Upper lobe of left lung (tissue), 4 donors: ENCODE measurements around the gene KHNYN.

ENCODE experiments used
- CTCF ChIP-seq, 6 experiments: fragments of 450-650 bp in 4 of 6; fragments of 200-600 bp in 2 of 6; sonication (generic) in 2 of 6; IDR thresholded peaks; one replicate each; pipeline ENCODE4 v1.5.1; 2016 to 2019; ENCODE audit warnings: antibody characterized with exemption in 6 of 6
- EP300 ChIP-seq, 4 donors: sonication (generic); formaldehyde crosslinking; IDR thresholded peaks; one replicate each; pipeline ENCODE4 v1.5.1; 2017; ENCODE audit warnings: antibody characterized with exemption in 4 of 4, control low read depth in 2 of 4
- POLR2A ChIP-seq, 4 donors: fragments of 450-650 bp; IDR thresholded peaks; one replicate each; pipeline ENCODE4 v1.5.1; 2016 to 2017; ENCODE audit warnings: antibody characterized with exemption in 4 of 4, mild to moderate bottlenecking in 2 of 4
- POLR2AphosphoS5 ChIP-seq, 2 donors: sonication (generic); formaldehyde crosslinking; IDR thresholded peaks; one replicate each; pipeline ENCODE4 v1.5.1; 2017; ENCODE audit warnings: antibody characterized with exemption in 2 of 2

DNA sequence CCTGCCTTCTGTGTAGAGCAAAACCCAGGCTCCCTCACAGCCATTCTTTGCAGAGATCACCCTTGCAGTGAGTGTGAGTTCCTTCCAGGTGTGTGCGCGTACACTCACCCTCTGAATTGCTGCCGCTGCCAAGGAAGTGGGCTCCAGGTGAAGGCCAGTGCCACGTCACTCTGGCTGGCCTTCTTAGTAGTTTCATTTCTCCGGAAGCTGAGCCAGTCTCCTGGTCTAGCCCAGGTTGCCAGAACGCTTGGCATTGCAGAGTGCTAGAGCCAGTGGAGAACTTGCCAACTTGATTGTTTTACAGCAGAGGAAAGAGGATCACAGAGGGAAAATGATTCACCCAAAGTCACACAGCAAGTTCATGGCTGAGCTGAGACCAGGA, 11.3 kb upstream of the KHNYN start:
- TF ChIP-seq CTCF (IDR thresholded peaks at IDR 0.05) (no peak), POLR2AphosphoS5 (IDR thresholded peaks at IDR 0.05) (no peak), POLR2A (IDR thresholded peaks at IDR 0.05) (no peak), EP300 (IDR thresholded peaks at IDR 0.05) (no peak)
